B cell (primary cell): ENCODE data around the gene PHF23.

Source experiments
- CTCF ChIP-seq: fragments of 200-600 bp; IDR thresholded peaks from one replicate; pipeline ENCODE4 v1.8.0; 2022; ENCODE audit warnings: antibody characterized with exemption, mild to moderate bottlenecking
- EZH2 ChIP-seq: IDR thresholded peaks from 2 replicates; pipeline ENCODE4 v1.6.1; 2012; ENCODE audit warnings: borderline replicate concordance, low read depth, mild to moderate bottlenecking, moderate library complexity, low read length; ENCODE audit not compliant: insufficient read depth, poor library complexity, severe bottlenecking

GRCh38 chr17:7246779-7247178 lies 7.5 kb upstream of the PHF23 start:
- TF ChIP-seq CTCF (no peak), EZH2 (no peak)
